ENCODE data around the gene CCDC134. TPM values are rescaled to one million over a fixed set of nuclear protein-coding genes. Genes with fewer than 3 reads are reported as not detected.
"Not testable (repeated sequence)": the region's sequence is repeated elsewhere in the genome, so short reads cannot be mapped to it uniquely, and the experiment has no call there.

The CCDC134 gene
- total RNA-seq, 1 donor, result 13.6 TPM

- no peaks in the 10 kb centered on the region for H3K27me3 ChIP-seq (ENCODE audit: insufficient read depth, low read length)
- no peaks in the 10 kb centered on the region for H3K9me3 ChIP-seq (ENCODE audit: low read depth, low read length)
- H3K4me3 ChIP-seq (ENCODE audit: low read length), result no peak overlapping the region
- peaks cover 50% of the 10 kb centered on the region for H3K4me1 ChIP-seq (ENCODE audit: insufficient read depth, low read length)
These were observed 63.0 kb downstream of the CCDC134 start for GRCh38 chr22:41863472-41863871.

DNA sequence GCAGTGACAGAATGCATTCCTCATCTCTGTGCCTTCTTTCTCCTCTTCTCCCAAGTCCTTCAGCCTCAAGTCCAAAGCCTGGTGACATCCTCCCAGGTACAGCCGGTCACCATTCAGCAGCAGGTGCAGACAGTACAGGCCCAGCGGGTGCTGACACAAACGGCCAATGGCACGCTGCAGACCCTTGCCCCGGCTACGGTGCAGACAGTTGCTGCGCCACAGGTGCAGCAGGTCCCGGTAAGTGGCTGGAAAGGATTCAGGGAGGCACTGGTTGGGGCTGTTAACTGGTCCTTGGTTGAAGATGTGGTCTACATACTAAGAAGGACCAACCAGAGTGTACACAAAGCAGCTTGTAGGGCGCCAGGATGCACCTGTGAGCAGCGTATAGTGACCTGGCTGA is 68.1 kb downstream of the CCDC134 start:
- Histone ChIP-seq H3K4me1 (ENCODE audit: insufficient read depth, low read length) (peaks cover 9% of the 10 kb centered on the region), H3K27me3 (ENCODE audit: insufficient read depth, low read length) (no peaks in the 10 kb centered on the region), H3K9me3 (ENCODE audit: low read depth, low read length) (no peaks in the 10 kb centered on the region), H3K4me3 (ENCODE audit: low read length) (no peak overlapping the region)

GRCh38 chr22:41870081-41870480 is 69.6 kb downstream of the CCDC134 start:
- H3K4me3 ChIP-seq (ENCODE audit: low read length); H3K27me3 ChIP-seq (ENCODE audit: insufficient read depth, low read length); H3K4me1 ChIP-seq (ENCODE audit: insufficient read depth, low read length); H3K9me3 ChIP-seq (ENCODE audit: low read depth, low read length): not testable (repeated sequence)

- Histone ChIP-seq H3K4me3 (ENCODE audit: low read length) (no peak overlapping the region), H3K27me3 (ENCODE audit: insufficient read depth, low read length) (no peaks in the 10 kb centered on the region), H3K9me3 (ENCODE audit: low read depth, low read length) (no peaks in the 10 kb centered on the region), H3K4me1 (ENCODE audit: insufficient read depth, low read length) (peaks cover 5% of the 10 kb centered on the region)
These were observed 70.3 kb downstream of the CCDC134 start for GRCh38 chr22:41870786-41871185.

- Histone ChIP-seq H3K4me3 (ENCODE audit: low read length) (no peak overlapping the region), H3K27me3 (ENCODE audit: insufficient read depth, low read length) (no peaks in the 10 kb centered on the region), H3K9me3 (ENCODE audit: low read depth, low read length) (no peaks in the 10 kb centered on the region), H3K4me1 (ENCODE audit: insufficient read depth, low read length) (peaks cover 5% of the 10 kb centered on the region)
These were observed 72.9 kb downstream of the CCDC134 start for GRCh38 chr22:41873391-41873790.

DNA sequence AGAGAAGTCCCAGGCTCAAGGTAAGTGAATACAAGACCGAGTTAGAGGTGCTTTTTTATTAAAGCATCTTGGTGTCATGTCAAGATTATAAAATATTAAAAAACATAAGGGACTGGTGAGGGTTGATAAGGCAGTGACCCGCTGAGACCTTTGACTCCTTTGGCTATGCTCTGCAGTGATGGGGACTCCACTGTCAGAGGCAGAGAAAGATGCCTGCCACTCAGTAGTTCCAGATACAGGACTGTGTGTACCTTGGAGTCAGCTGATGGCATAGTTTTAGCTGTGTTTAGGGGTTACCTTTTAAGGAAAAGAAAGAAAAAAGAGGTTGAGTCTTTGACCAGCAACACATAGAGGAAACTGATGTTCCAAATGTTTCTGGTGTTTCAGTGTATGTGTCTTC is 73.6 kb downstream of the CCDC134 start:
- H3K4me3 ChIP-seq (ENCODE audit: low read length), result no peak overlapping the region
- H3K27me3 ChIP-seq (ENCODE audit: insufficient read depth, low read length), result no peaks in the 10 kb centered on the region
- H3K9me3 ChIP-seq (ENCODE audit: low read depth, low read length), result no peaks in the 10 kb centered on the region
- H3K4me1 ChIP-seq (ENCODE audit: insufficient read depth, low read length), result peaks cover 5% of the 10 kb centered on the region

GRCh38 chr22:41875531-41876270 is 75.2 kb downstream of the CCDC134 start:
- Histone ChIP-seq H3K27me3 (ENCODE audit: insufficient read depth, low read length) (no peaks in the 10 kb centered on the region), H3K9me3 (ENCODE audit: low read depth, low read length) (no peaks in the 10 kb centered on the region), H3K4me3 (ENCODE audit: low read length) (no peak overlapping the region), H3K4me1 (ENCODE audit: insufficient read depth, low read length) (peaks cover 5% of the 10 kb centered on the region)

Other genes starting within 250 kb of the CCDC134 start
- not detected for gene CSDC2, start 239.7 kb upstream of the CCDC134 start, total RNA-seq
- 7.1 TPM for gene PMM1, start 210.8 kb upstream of the CCDC134 start, total RNA-seq
- gene DESI1, start 179.6 kb upstream of the CCDC134 start, total RNA-seq, result 12.8 TPM
- 210 TPM for gene XRCC6, start 179.4 kb upstream of the CCDC134 start, total RNA-seq
- 66.3 TPM for gene SNU13, start 111.8 kb upstream of the CCDC134 start, total RNA-seq
- 63.5 TPM for gene MEI1, start 101.2 kb upstream of the CCDC134 start, total RNA-seq
- 47.9 TPM for gene SREBF2, start 32.4 kb downstream of the CCDC134 start, total RNA-seq
- 0.52 TPM for gene SHISA8, start 114.4 kb downstream of the CCDC134 start, total RNA-seq
- gene TNFRSF13C, start 126.1 kb downstream of the CCDC134 start, total RNA-seq, result 15.7 TPM
- 11.9 TPM for gene CENPM, start 146.5 kb downstream of the CCDC134 start, total RNA-seq
- 0.10 TPM for gene SEPTIN3, start 168.8 kb downstream of the CCDC134 start, total RNA-seq
- gene WBP2NL, start 198.1 kb downstream of the CCDC134 start, total RNA-seq, result 0.42 TPM

Data from mononuclear cell (primary cell).